GM12878 (cell line): Measurements from ENCODE around the gene NCKAP5L. TPM values are rescaled to one million over a fixed set of nuclear protein-coding genes. Genes with fewer than 3 reads are reported as not detected.

Source experiments
- ATAC-seq: fragments of 200-7000 bp; cut with Tn5 transposase; 3 replicates; pipeline ENCODE4 v1.9.1; 2020; ENCODE audit warnings: mild to moderate bottlenecking, moderate library complexity
- BruUV-seq: library from RNA; stranded (reverse); fragments of 400-500 nt; replicated peaks from 2 replicates; lab custom pipeline; 2021; lab: Mats Ljungman, UMichigan
- CTCF ChIA-PET: fragments of 300-600 bp; sonication (Branson Sonifier 250); formaldehyde crosslinking; extraction: SDS; loops from one replicate; lab custom pipeline; 2021; ENCODE audit warnings: inconsistent platforms; lab: Yijun Ruan, JAX
- POLR2A ChIA-PET: fragments of 350-600 bp; formaldehyde crosslinking; extraction: SDS; loops from one replicate; lab custom pipeline; 2021; ENCODE audit warnings: inconsistent platforms; lab: Charles Lee
- RAD21 ChIA-PET: fragments of 300-600 bp; sonication (Branson Sonifier 250); formaldehyde crosslinking; loops from one replicate; lab custom pipeline; 2023; ENCODE audit warnings: antibody characterized with exemption; ENCODE audit not compliant: unreplicated experiment; lab: Charles Lee
- SMC1A ChIA-PET: fragments of 300-600 bp; sonication (Branson Sonifier 250); formaldehyde crosslinking; loops from one replicate; lab custom pipeline; 2023; ENCODE audit not compliant: unreplicated experiment, uncharacterized antibody; lab: Charles Lee
- DNase-seq: peaks from one replicate; pipeline ENCODE4 v3.0.0-alpha.2; 2011; ENCODE audit warnings: low read depth, low spot score
- FAIRE-seq: peaks from 3 replicates; lab custom pipeline; 2011; peaks lifted over from hg19 to GRCh38; lab: Jason Lieb, UNC
- H2AFZ ChIP-seq: 2 replicates; pipeline ENCODE4 v1.6.0; 2011; ENCODE audit warnings: low read depth, low read length, control low read depth; ENCODE audit not compliant: control insufficient read depth
- H3K27ac ChIP-seq: 2 replicates; pipeline ENCODE4 v1.5.1; 2011; ENCODE audit warnings: control low read depth; ENCODE audit not compliant: control insufficient read depth, insufficient read depth
- H3K27me3 ChIP-seq, 2 experiments: replicated peaks in 1 of 2; 2 replicates each; pipeline versions ENCODE4 v1.6.0 to v1.6.1; 2011; ENCODE audit warnings: low read length in 1 of 2; ENCODE audit not compliant: control insufficient read depth in 2 of 2, insufficient read depth in 2 of 2
- H3K36me3 ChIP-seq, 2 experiments: 2 replicates each; pipeline ENCODE4 v1.5.1; 2011; ENCODE audit warnings: low read length in 1 of 2; ENCODE audit not compliant: control insufficient read depth in 2 of 2, insufficient read depth in 2 of 2
- H3K4me1 ChIP-seq: 2 replicates; pipeline ENCODE4 v1.6.1; 2011; ENCODE audit warnings: mild to moderate bottlenecking, low read length, moderate library complexity, mixed read lengths; ENCODE audit not compliant: control insufficient read depth, insufficient read depth
- H3K4me2 ChIP-seq: 2 replicates; pipeline ENCODE4 v1.6.0; 2011; ENCODE audit warnings: control low read depth; ENCODE audit not compliant: control insufficient read depth, insufficient read depth
- H3K4me3 ChIP-seq: fragments of 200-600 bp; sonication (generic); 2 replicates; pipeline ENCODE4 v1.5.1; 2016
- H3K79me2 ChIP-seq: 2 replicates; pipeline ENCODE4 v1.6.0; 2011; ENCODE audit warnings: low read length; ENCODE audit not compliant: control insufficient read depth, insufficient read depth
- H3K9ac ChIP-seq: 2 replicates; pipeline ENCODE4 v1.8.0; 2011; ENCODE audit warnings: low read length, control low read depth, mixed read lengths; ENCODE audit not compliant: control insufficient read depth, insufficient read depth
- H3K9me3 ChIP-seq: replicated peaks from 3 replicates; pipeline ENCODE4 v1.5.1; 2011; ENCODE audit warnings: mild to moderate bottlenecking, low read length; ENCODE audit not compliant: control insufficient read depth, insufficient read depth
- H4K20me1 ChIP-seq: 2 replicates; pipeline ENCODE4 v1.6.0; 2011; ENCODE audit not compliant: control insufficient read depth, insufficient read depth
- BHLHE40 ChIP-seq, 2 experiments: fragments of 450-650 bp in 1 of 2; IDR thresholded peaks; 2 replicates each; pipeline ENCODE4 v1.6.1; 2011 to 2017; ENCODE audit warnings: low read depth in 2 of 2, borderline replicate concordance in 1 of 2, improper control_type of control experiment in 1 of 2, low read length in 1 of 2, mild to moderate bottlenecking in 1 of 2
- RELB ChIP-seq: fragments of 450-650 bp; IDR thresholded peaks from 2 replicates; pipeline ENCODE4 v1.6.1; 2017; ENCODE audit warnings: low read depth, mild to moderate bottlenecking, moderate library complexity
- WGBS: methylation state at CpG from one replicate; pipeline ENCODE4 v1.1.6; 2016; ENCODE audit warnings: low lambda C conversion rate; ENCODE audit not compliant: insufficient replicate concordance, insufficient coverage; ENCODE audit errors: missing lambda C conversion rate; 5-methylcytosine and 5-hydroxymethylcytosine counted together
- in situ Hi-C: fragments of 300-500 bp; cut with MboI; formaldehyde crosslinking; loops from 9 replicates; pipeline ENCODE4 v1.14.3; 2018; ENCODE audit warnings: mixed read lengths
- intact Hi-C: fragments of 100-400 bp; cut with micrococcal nuclease; formaldehyde crosslinking; loops from one replicate; pipeline ENCODE4 v1.14.2; 2022; ENCODE audit not compliant: unreplicated experiment
- polyA plus RNA-seq, 11 experiments: library from polyadenylated mRNA; depleted of rRNA in 4 of 11; unstranded in 6 of 11; stranded (reverse) in 5 of 11; fragments of >200 nt; fragmentation: Nextera tagmentation in 4 of 11; fragmentation: Illumina TruSeq in 1 of 11; extraction: Ambion mirVana in 4 of 11; extraction: Trizol in 1 of 11; gene quantifications; 1 replicate in 1 of 11; 2 replicates in 10 of 11; pipeline versions ENCODE4 v1.2.1 to v1.2.3, GENCODE V29; 2011 to 2016; ENCODE audit warnings: inconsistent platforms in 2 of 11, missing spikeins in 2 of 11, low read depth in 1 of 11
- total RNA-seq, 4 experiments: library from RNA; depleted of rRNA in 3 of 4; stranded (reverse); fragments of >200 nt in 3 of 4; fragmentation: Illumina TruSeq in 1 of 4; extraction: Trizol in 1 of 4; gene quantifications; 2 replicates each; pipeline versions ENCODE4 v1.2.1 to v1.2.3, GENCODE V29; 2013 to 2021

NCKAP5L gene
- total and polyA plus RNA-seq, 10 of the 15 experiments (the other 5 are each of a cell fraction or from before 2014, with no cell fraction given): 0.03 to 15.8 (median 4.4) TPM

DNA sequence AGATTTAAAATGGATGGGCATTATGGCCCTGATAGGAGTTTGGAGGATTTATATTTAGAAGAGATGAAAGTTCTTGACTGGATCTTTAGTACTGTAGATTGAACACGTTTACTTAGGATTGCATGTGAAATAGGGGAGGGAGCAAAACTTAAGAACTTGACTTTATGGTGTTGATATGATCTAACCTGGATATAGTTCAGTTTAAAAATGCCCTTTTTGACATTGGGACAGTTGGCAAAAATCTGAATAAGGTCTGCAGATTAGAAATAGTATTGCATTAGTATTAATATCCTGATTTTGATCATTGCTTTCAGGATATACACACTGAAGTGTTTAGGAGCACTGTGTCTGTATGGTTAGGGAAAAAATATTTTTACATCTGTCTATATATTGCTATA lies 77.2 kb downstream of the NCKAP5L start:
- DNase-seq (no peak), FAIRE-seq (no peak), ATAC-seq (no peak)
- Histone ChIP-seq H3K27ac (peak overlapping the region; percentile 27), H3K79me2 (peaks cover 86% of the 10 kb centered on the region), H3K4me1 (peaks cover 46% of the 10 kb centered on the region), H3K27me3 (no peaks in the 10 kb centered on the region), H4K20me1 (peaks cover 5% of the 10 kb centered on the region; the same call in 1 of the 2 replicates), H3K4me3 (no peak overlapping the region), H3K36me3 (peaks cover 7 to 38% of the 10 kb centered on the region in 2 experiments), H3K9ac (no peak overlapping the region), H3K9me3 (no peaks in the 10 kb centered on the region), H2AFZ (no peak overlapping the region), H3K4me2 (peak overlapping the region; percentile 70; the same call in 1 of the 2 replicates)
- ChIA-PET POLR2A (interaction anchor here (0.6 to 2.3 kb wide), 3 partner anchors 11 to 88 kb away, joined by 4 to 10 read pairs (median 6); no protein-coding TSS in a partner anchor), CTCF (interaction anchor here (0.6 to 3.6 kb wide), 4 partner anchors 12 to 103 kb away, joined by 3 to 33 read pairs (median 4); no protein-coding TSS in a partner anchor), RAD21 (interaction anchor here (3.5 to 4.1 kb wide), 2 partner anchors 10 to 47 kb away, joined by 20 to 34 read pairs; partner anchors contain the start of genes FMNL3 and TMBIM6), SMC1A (interaction anchor here (0.7 to 1.4 kb wide), 2 partner anchors 61 to 458 kb away, joined by 3 read pairs; no protein-coding TSS in a partner anchor)
- BruUV-seq: no TSS peak
- 0% methylated on average over 1 of the region's 1 CpG for WGBS
- intact Hi-C loops (no loop called here), in situ Hi-C loops (no loop called here)
- TF ChIP-seq BHLHE40 (IDR thresholded peaks at IDR 0.05; ENCODE audit: borderline replicate concordance in 1 of 2, low read depth in 2 of 2, low read length in 1 of 2) (no peak), RELB (no peak)
